CD14-positive monocyte (primary cell): ENCODE measurements around the gene TRIM62. TPM values are rescaled to one million over a fixed set of nuclear protein-coding genes. Genes with fewer than 3 reads are reported as not detected.

Experiments used
- DNase-seq, 3 donors: peaks; one replicate each; pipeline ENCODE4 v3.0.0-alpha.2; 2011 to 2022
- H2AFZ ChIP-seq: 2 replicates; pipeline ENCODE4 v1.6.0; 2012; ENCODE audit warnings: mild to moderate bottlenecking, low read depth, low read length, inconsistent platforms; ENCODE audit not compliant: insufficient read depth, poor library complexity, severe bottlenecking
- H3K27ac ChIP-seq, 2 donors: 1 replicate in 1 of 2; 2 replicates in 1 of 2; pipeline ENCODE4 v1.5.1; 2012 to 2013; ENCODE audit warnings: low read length in 2 of 2, control low read depth in 1 of 2, inconsistent platforms in 1 of 2, low read depth in 1 of 2, mild to moderate bottlenecking in 1 of 2
- H3K27me3 ChIP-seq, 2 donors: one replicate each; pipeline versions ENCODE4 v1.6.0 to v1.6.1; 2011 to 2013; ENCODE audit warnings: low read length in 2 of 2; ENCODE audit not compliant: control insufficient read depth in 2 of 2, insufficient read depth in 2 of 2
- H3K36me3 ChIP-seq, 2 donors: replicated peaks in 1 of 2; 1 replicate in 1 of 2; 2 replicates in 1 of 2; pipeline versions ENCODE4 v1.5.1 to v1.6.1; 2012 to 2013; ENCODE audit warnings: low read length in 2 of 2, control low read depth in 1 of 2, inconsistent platforms in 1 of 2, mild to moderate bottlenecking in 1 of 2; ENCODE audit not compliant: insufficient read depth in 2 of 2, control insufficient read depth in 1 of 2
- H3K4me1 ChIP-seq, 2 donors: 1 replicate in 1 of 2; 2 replicates in 1 of 2; pipeline versions ENCODE4 v1.5.1 to v1.6.1; 2012 to 2013; ENCODE audit warnings: low read length in 2 of 2, control low read depth in 1 of 2, inconsistent platforms in 1 of 2, mild to moderate bottlenecking in 1 of 2, moderate library complexity in 1 of 2; ENCODE audit not compliant: insufficient read depth in 2 of 2, control insufficient read depth in 1 of 2
- H3K4me2 ChIP-seq: replicated peaks from 2 replicates; pipeline ENCODE3; 2012; ENCODE audit warnings: low read length, moderate library complexity, mild to moderate bottlenecking; ENCODE audit not compliant: poor library complexity, severe bottlenecking; ENCODE audit errors: extremely low read depth
- H3K4me3 ChIP-seq, 3 experiments: fragments of 200-600 bp in 1 of 3; sonication (generic) in 1 of 3; replicated peaks in 1 of 3; 1 replicate in 2 of 3; 2 replicates in 1 of 3; pipeline ENCODE4 v1.5.1; 2011 to 2013; ENCODE audit warnings: low read length in 3 of 3, mild to moderate bottlenecking in 3 of 3, control low read depth in 2 of 3, low read depth in 2 of 3, inconsistent platforms in 1 of 3, moderate library complexity in 1 of 3
- H3K79me2 ChIP-seq: 2 replicates; pipeline ENCODE4 v1.6.0; 2012; ENCODE audit warnings: mild to moderate bottlenecking, control low read depth, inconsistent platforms, low read length, moderate library complexity; ENCODE audit not compliant: insufficient read depth
- H3K9ac ChIP-seq: 2 replicates; pipeline ENCODE4 v1.6.0; 2017; ENCODE audit warnings: low read length, mild to moderate bottlenecking; ENCODE audit not compliant: insufficient read depth, poor library complexity, severe bottlenecking
- H3K9me3 ChIP-seq, 2 donors: replicated peaks in 1 of 2; 1 replicate in 1 of 2; 2 replicates in 1 of 2; pipeline versions ENCODE4 v1.5.1 to v1.6.1; 2012 to 2013; ENCODE audit warnings: low read length in 2 of 2, control low read depth in 1 of 2; ENCODE audit not compliant: control insufficient read depth in 1 of 2, insufficient read depth in 1 of 2
- H4K20me1 ChIP-seq: 2 replicates; pipeline ENCODE4 v1.6.0; 2012; ENCODE audit warnings: mild to moderate bottlenecking, low read length, control low read depth, moderate library complexity; ENCODE audit not compliant: insufficient read depth
- H3K27ac Mint-ChIP-seq, 7 donors: one replicate each; pipeline ENCODE4 v1.8.0; 2020; ENCODE audit warnings: mild to moderate bottlenecking in 7 of 7, mixed read lengths in 7 of 7, moderate library complexity in 6 of 7, inconsistent platforms in 2 of 7
- H3K27me3 Mint-ChIP-seq, 3 donors: one replicate each; pipeline ENCODE4 v1.8.0; 2021 to 2022; ENCODE audit warnings: low read depth in 3 of 3, mild to moderate bottlenecking in 3 of 3, mixed read lengths in 3 of 3, moderate library complexity in 3 of 3, inconsistent platforms in 1 of 3
- H3K36me3 Mint-ChIP-seq, 2 donors: one replicate each; pipeline ENCODE4 v1.8.0; 2020; ENCODE audit warnings: mixed read lengths in 2 of 2, inconsistent platforms in 1 of 2, mild to moderate bottlenecking in 1 of 2
- H3K4me1 Mint-ChIP-seq: one replicate; pipeline ENCODE4 v1.8.0; 2020; ENCODE audit warnings: mild to moderate bottlenecking, mixed read lengths
- H3K4me3 Mint-ChIP-seq, 2 donors: one replicate each; pipeline ENCODE4 v1.8.0; 2020; ENCODE audit warnings: mild to moderate bottlenecking in 2 of 2, mixed read lengths in 2 of 2, moderate library complexity in 1 of 2
- H3K9me3 Mint-ChIP-seq, 7 donors: one replicate each; pipeline ENCODE4 v1.8.0; 2020 to 2022; ENCODE audit warnings: mixed read lengths in 7 of 7, mild to moderate bottlenecking in 6 of 7, moderate library complexity in 6 of 7, inconsistent platforms in 2 of 7
- WGBS: methylation state at CpG from one replicate; pipeline ENCODE4 v1.1.5; 2013; ENCODE audit warnings: missing lambda C conversion rate; ENCODE audit not compliant: insufficient coverage; 5-methylcytosine and 5-hydroxymethylcytosine counted together
- intact Hi-C, 2 donors: fragments of 100-400 bp; cut with micrococcal nuclease; formaldehyde crosslinking; loops; one replicate each; pipeline versions ENCODE4 v1.15.0 to v1.15.1; 2023
- polyA plus RNA-seq, 3 donors: library from polyadenylated mRNA; depleted of rRNA in 1 of 3; unstranded in 2 of 3; stranded (reverse) in 1 of 3; fragments of 300-500 nt in 2 of 3; fragments of >200 nt in 1 of 3; fragmentation: Illumina TruSeq in 2 of 3; gene quantifications; 1 replicate in 2 of 3; 2 replicates in 1 of 3; pipeline ENCODE4 v1.2.3, GENCODE V29; 2012 to 2021
- TF ChIP-seq, protein P1 (sequence below): fragments of 200-600 bp; IDR thresholded peaks from one replicate; pipeline ENCODE4 v1.8.0; 2022; ENCODE audit warnings: antibody characterized with exemption, mild to moderate bottlenecking

The TRIM62 gene
- polyA plus RNA-seq, 3 donors = 1.7 to 8.1 (median 2.1) TPM

DNA sequence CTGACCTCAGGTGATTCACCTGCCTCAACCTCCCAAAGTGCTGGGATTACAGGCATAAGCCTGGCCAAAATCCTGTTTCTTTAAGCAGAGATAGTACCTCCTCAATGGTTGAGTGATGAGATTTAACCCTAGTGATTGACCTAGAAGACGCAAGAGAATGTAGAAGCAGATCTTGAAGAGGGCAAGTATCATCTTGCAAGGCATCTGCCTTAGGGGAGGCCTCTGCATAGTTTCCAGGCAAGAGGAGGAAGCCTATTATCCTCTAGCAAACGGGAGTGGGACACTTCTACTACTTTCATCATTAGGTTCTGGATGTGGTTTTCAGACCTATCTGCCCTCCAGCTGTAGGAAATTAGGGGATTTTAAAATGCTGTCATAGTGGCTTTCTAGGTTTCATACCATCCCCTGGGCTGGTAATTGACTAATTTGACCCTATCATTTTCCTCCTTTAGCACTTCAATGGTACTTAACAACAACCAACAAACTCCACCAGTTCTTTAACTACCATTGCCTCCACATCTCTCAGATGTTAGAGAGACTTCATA, 10.0 kb upstream of the TRIM62 start:
- H3K27me3 Mint-ChIP-seq = peaks cover 10 to 23% (median 10%) of the 10 kb centered on the region in 3 donors
- H3K4me3 Mint-ChIP-seq = no peak overlapping the region
- H3K4me2 ChIP-seq = no peak overlapping the region
- TF ChIP-seq, protein P1, sequence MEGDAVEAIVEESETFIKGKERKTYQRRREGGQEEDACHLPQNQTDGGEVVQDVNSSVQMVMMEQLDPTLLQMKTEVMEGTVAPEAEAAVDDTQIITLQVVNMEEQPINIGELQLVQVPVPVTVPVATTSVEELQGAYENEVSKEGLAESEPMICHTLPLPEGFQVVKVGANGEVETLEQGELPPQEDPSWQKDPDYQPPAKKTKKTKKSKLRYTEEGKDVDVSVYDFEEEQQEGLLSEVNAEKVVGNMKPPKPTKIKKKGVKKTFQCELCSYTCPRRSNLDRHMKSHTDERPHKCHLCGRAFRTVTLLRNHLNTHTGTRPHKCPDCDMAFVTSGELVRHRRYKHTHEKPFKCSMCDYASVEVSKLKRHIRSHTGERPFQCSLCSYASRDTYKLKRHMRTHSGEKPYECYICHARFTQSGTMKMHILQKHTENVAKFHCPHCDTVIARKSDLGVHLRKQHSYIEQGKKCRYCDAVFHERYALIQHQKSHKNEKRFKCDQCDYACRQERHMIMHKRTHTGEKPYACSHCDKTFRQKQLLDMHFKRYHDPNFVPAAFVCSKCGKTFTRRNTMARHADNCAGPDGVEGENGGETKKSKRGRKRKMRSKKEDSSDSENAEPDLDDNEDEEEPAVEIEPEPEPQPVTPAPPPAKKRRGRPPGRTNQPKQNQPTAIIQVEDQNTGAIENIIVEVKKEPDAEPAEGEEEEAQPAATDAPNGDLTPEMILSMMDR = no peak
- H3K27ac ChIP-seq = no peak overlapping the region
- H3K79me2 ChIP-seq = no peaks in the 10 kb centered on the region
- no peak overlapping the region for H3K27ac Mint-ChIP-seq
- H3K9me3 ChIP-seq = no peaks in the 10 kb centered on the region
- peaks cover 0 to 1% (median 0%) of the 10 kb centered on the region in 7 donors for H3K9me3 Mint-ChIP-seq
- no peaks in the 10 kb centered on the region for H3K4me1 Mint-ChIP-seq
- H3K36me3 Mint-ChIP-seq = no peaks in the 10 kb centered on the region
- intact Hi-C loops = no loop called here
- WGBS = no CpG with 5 or more reads among the region's 2 CpGs
- no peaks in the 10 kb centered on the region for H3K36me3 ChIP-seq
- H3K9ac ChIP-seq = no peak overlapping the region
- H4K20me1 ChIP-seq = no peaks in the 10 kb centered on the region
- no peaks in the 10 kb centered on the region for H3K4me1 ChIP-seq
- H3K27me3 ChIP-seq = peaks cover 4 to 5% of the 10 kb centered on the region in 2 donors
- H2AFZ ChIP-seq = no peak overlapping the region
- no peak for DNase-seq
- H3K4me3 ChIP-seq = no peak overlapping the region

DNA sequence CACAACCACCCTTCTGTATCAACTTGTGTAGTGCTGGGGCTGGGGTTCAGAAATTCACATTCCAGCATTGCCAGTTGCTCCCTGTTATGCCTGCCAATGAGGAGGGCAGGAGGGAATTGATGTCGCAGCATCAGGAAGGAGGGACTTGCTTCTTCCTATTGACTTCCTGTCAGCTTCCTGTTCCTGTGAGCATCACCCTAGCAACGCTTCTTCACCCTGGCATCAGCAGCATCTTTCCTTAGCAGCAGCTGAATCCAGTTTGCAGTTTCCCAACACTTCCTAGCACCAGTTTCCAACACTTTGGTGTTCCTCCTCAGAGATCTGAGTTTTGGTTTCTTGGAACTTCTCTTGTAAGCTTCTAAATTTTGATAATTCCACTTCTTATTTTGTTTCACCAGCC, 8.9 kb upstream of the TRIM62 start:
- Histone ChIP-seq H3K79me2 (no peaks in the 10 kb centered on the region), H3K4me3 (no peak overlapping the region), H4K20me1 (no peaks in the 10 kb centered on the region), H3K27me3 (peaks cover 4 to 5% of the 10 kb centered on the region in 2 donors), H3K27ac (no peak overlapping the region), H2AFZ (no peak overlapping the region), H3K4me2 (no peak overlapping the region), H3K9ac (no peak overlapping the region), H3K36me3 (no peaks in the 10 kb centered on the region), H3K9me3 (no peaks in the 10 kb centered on the region), H3K4me1 (no peaks in the 10 kb centered on the region)
- H3K9me3 Mint-ChIP-seq = peaks cover 0 to 1% (median 0%) of the 10 kb centered on the region in 7 donors
- no peaks in the 10 kb centered on the region for H3K36me3 Mint-ChIP-seq
- WGBS = 72% methylated on average over 2 of the region's 2 CpGs
- TF ChIP-seq, protein P1 = no peak
- H3K4me3 Mint-ChIP-seq = no peak overlapping the region
- no peak overlapping the region for H3K27ac Mint-ChIP-seq
- intact Hi-C loops = no loop called here
- H3K4me1 Mint-ChIP-seq = no peaks in the 10 kb centered on the region
- DNase-seq = no peak
- H3K27me3 Mint-ChIP-seq = peaks cover 8 to 21% (median 11%) of the 10 kb centered on the region in 3 donors
